Measurements from ENCODE around the gene USP47. TPM values are rescaled to one million over a fixed set of nuclear protein-coding genes. Genes with fewer than 3 reads are reported as not detected.

Gene USP47
- total and polyA plus RNA-seq, 9 of the 15 experiments (the other 6 are each of a cell fraction or from before 2014, with no cell fraction given): 13.1 to 63.6 (median 34.7) TPM

DNA sequence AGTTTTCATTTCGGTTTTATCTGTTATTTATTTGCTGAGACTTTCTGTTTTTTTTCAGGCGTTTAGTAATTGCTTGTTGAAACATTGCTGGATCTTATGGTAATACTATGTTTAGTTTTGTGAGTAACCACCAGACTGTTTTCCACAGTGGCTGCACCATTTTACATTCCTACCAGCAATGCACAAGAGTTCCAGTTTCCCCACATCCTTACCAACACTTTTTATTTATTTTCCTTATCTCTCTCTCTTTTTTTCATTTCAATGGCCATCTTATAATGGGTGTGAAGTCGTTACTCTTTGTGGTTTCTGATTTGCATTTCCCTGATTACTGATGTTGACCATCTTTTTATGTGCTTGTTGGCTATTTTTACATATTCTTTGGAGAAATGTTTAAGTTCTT lies 23.7 kb downstream of the USP47 start:
- Histone ChIP-seq H3K79me2 (ENCODE audit: control insufficient read depth, insufficient read depth, low read length) (peaks cover 98% of the 10 kb centered on the region), H3K36me3 (ENCODE audit: control insufficient read depth, insufficient read depth, low read length) (peaks cover 8% of the 10 kb centered on the region; the same call in 2 of the 3 replicates), H2AFZ (ENCODE audit: low read depth, low read length) (no peak overlapping the region), H3K9me3 (replicated peaks; ENCODE audit: control insufficient read depth, insufficient read depth, low read depth, low read length) (no peaks in the 10 kb centered on the region), H3K27ac (ENCODE audit: extremely low read depth, low read depth, low read length) (no peak overlapping the region), H4K20me1 (replicated peaks; ENCODE audit: control insufficient read depth, insufficient read depth, low read length) (no peaks in the 10 kb centered on the region; the same call in 1 of the 2 replicates), H3K4me1 (replicated peaks in 1 of 2; ENCODE audit: control insufficient read depth in 2 of 2, insufficient read depth in 2 of 2, low read length in 2 of 2) (peaks cover 8% of the 10 kb centered on the region in 2 experiments; a peak in 3 of 5 replicates), H3K9ac (ENCODE audit: insufficient read depth in 1 of 2, low read depth in 2 of 2, low read length in 2 of 2) (no peak overlapping the region), H3K4me3 (no peak overlapping the region), H3K9me1 (ENCODE audit: control insufficient read depth, insufficient read depth, low read length) (no peaks in the 10 kb centered on the region), H3K4me2 (ENCODE audit: insufficient read depth, low read length) (no peak overlapping the region), H3K27me3 (ENCODE audit: control insufficient read depth in 2 of 2, insufficient read depth in 2 of 2, low read length in 2 of 2) (no peaks in the 10 kb centered on the region)
- DNase-seq (ENCODE audit: extremely low read depth in 1 of 4, low spot score in 3 of 4): no peak
- CTCF ChIA-PET (ENCODE audit: low intra/inter-chr PET ratio): no interaction called here
- 17% methylated on average over 3 of the region's 3 CpGs for WGBS (ENCODE audit: insufficient coverage, low coverage, missing lambda C conversion rate)
- no peak for FAIRE-seq
- in situ Hi-C loops (cut with MboI): no loop called here
- no peak for ATAC-seq
- TF ChIP-seq CCNT2 (IDR thresholded peaks at IDR 0.05; ENCODE audit: borderline replicate concordance, extremely low read depth, insufficient read length, low read depth, low read length) (no peak), SMAD1 (IDR thresholded peaks at IDR 0.05; ENCODE audit: low read depth, low read length, partially characterized antibody) (no peak), ZSCAN32 (CRISPR knock-in tag; IDR thresholded peaks at IDR 0.05) (no peak), E2F3 (CRISPR knock-in tag; IDR thresholded peaks at IDR 0.05) (no peak)
- POLR2A ChIA-PET: interaction anchor here (1.0 to 1.1 kb wide), 2 partner anchors 9 kb away, joined by 4 to 5 read pairs; no protein-coding TSS in a partner anchor
- BruUV-seq (replicated peaks): no TSS peak
- intact Hi-C loops (cut with micrococcal nuclease): no loop called here

DNA sequence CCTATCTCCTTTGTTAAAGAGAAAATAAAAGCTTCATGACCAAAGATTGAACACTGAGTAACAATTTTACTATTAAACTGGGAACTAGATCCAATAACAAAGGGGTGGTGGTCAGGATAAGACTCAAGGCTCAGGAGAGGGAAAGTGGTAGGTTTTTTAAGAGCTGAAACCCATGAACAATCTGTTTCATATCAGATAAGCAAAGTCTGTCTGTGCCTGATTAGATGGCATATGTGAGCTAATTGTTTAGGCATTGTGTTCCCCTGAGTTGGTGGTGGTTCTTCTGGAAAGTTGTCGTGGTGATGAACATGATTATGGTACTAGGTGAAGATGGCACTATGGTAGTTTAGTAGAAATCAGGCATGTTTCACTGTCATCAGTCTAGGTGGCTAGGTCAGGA lies 24.4 kb downstream of the USP47 start:
- no peak for FAIRE-seq
- no peaks in the 10 kb centered on the region for H3K27me3 ChIP-seq (ENCODE audit: control insufficient read depth in 2 of 2, insufficient read depth in 2 of 2, low read length in 2 of 2)
- H2AFZ ChIP-seq (ENCODE audit: low read depth, low read length): no peak overlapping the region
- no peak overlapping the region for H3K4me3 ChIP-seq
- no peak overlapping the region for H3K4me2 ChIP-seq (ENCODE audit: insufficient read depth, low read length)
- ChIA-PET POLR2A (interaction anchor here (1.1 to 1.3 kb wide), 3 partner anchors 10 to 25 kb away, joined by 3 to 7 read pairs (median 4); partner anchors contain the start of gene USP47), CTCF (ENCODE audit: low intra/inter-chr PET ratio) (no interaction called here)
- no TSS peak for BruUV-seq (replicated peaks)
- H3K27ac ChIP-seq (ENCODE audit: extremely low read depth, low read depth, low read length): no peak overlapping the region
- 4% methylated on average over 1 of the region's 1 CpG for WGBS (ENCODE audit: insufficient coverage, low coverage, missing lambda C conversion rate)
- no peak overlapping the region for H3K9ac ChIP-seq (ENCODE audit: insufficient read depth in 1 of 2, low read depth in 2 of 2, low read length in 2 of 2)
- no peaks in the 10 kb centered on the region for H3K9me1 ChIP-seq (ENCODE audit: control insufficient read depth, insufficient read depth, low read length)
- peaks cover 98% of the 10 kb centered on the region for H3K79me2 ChIP-seq (ENCODE audit: control insufficient read depth, insufficient read depth, low read length)
- intact Hi-C loops (cut with micrococcal nuclease): no loop called here
- H3K9me3 ChIP-seq (replicated peaks; ENCODE audit: control insufficient read depth, insufficient read depth, low read depth, low read length): no peaks in the 10 kb centered on the region
- peak; percentile 45 for ATAC-seq
- H3K36me3 ChIP-seq (ENCODE audit: control insufficient read depth, insufficient read depth, low read length): peaks cover 8% of the 10 kb centered on the region; the same call in 2 of the 3 replicates
- peak; percentile 26 to 54 (median 48) for DNase-seq (ENCODE audit: extremely low read depth in 1 of 4, low spot score in 3 of 4)
- no peaks in the 10 kb centered on the region; the same call in 1 of the 2 replicates for H4K20me1 ChIP-seq (replicated peaks; ENCODE audit: control insufficient read depth, insufficient read depth, low read length)
- in situ Hi-C loops (cut with MboI): no loop called here
- peaks cover 8% of the 10 kb centered on the region in 2 experiments; a peak in 3 of 5 replicates for H3K4me1 ChIP-seq (replicated peaks in 1 of 2; ENCODE audit: control insufficient read depth in 2 of 2, insufficient read depth in 2 of 2, low read length in 2 of 2)
- no peak for TF ChIP-seq JUN (IDR thresholded peaks at IDR 0.05; ENCODE audit: borderline replicate concordance, low read depth, low read length)
- TF ChIP-seq JUN (CRISPR knock-in tag; IDR thresholded peaks at IDR 0.05; ENCODE audit: borderline replicate concordance): no peak
- TF ChIP-seq ZNF324 (CRISPR knock-in tag; IDR thresholded peaks at IDR 0.05): no peak
- peak; percentile 88 for TF ChIP-seq ARID1B (IDR thresholded peaks at IDR 0.05)
- TF ChIP-seq CC2D1A (IDR thresholded peaks at IDR 0.05): 0 out of 2 replicates have a peak, but pooled peaks have one; percentile 18
- peak; percentile 66 for TF ChIP-seq NCOR1 (IDR thresholded peaks at IDR 0.05)
- TF ChIP-seq ZNF134 (CRISPR knock-in tag; conservative IDR thresholded peaks at IDR 0.05): no peak
- TF ChIP-seq, protein P1, sequence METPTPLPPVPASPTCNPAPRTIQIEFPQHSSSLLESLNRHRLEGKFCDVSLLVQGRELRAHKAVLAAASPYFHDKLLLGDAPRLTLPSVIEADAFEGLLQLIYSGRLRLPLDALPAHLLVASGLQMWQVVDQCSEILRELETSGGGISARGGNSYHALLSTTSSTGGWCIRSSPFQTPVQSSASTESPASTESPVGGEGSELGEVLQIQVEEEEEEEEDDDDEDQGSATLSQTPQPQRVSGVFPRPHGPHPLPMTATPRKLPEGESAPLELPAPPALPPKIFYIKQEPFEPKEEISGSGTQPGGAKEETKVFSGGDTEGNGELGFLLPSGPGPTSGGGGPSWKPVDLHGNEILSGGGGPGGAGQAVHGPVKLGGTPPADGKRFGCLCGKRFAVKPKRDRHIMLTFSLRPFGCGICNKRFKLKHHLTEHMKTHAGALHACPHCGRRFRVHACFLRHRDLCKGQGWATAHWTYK (CRISPR knock-in tag; IDR thresholded peaks at IDR 0.05): no peak
- no peak for TF ChIP-seq ZSCAN29 (IDR thresholded peaks at IDR 0.05)
- peak; percentile 76 for TF ChIP-seq EP300 (IDR thresholded peaks at IDR 0.05; ENCODE audit: low read length)
- peak; percentile 65 for TF ChIP-seq MTA2 (IDR thresholded peaks at IDR 0.05; ENCODE audit: low read depth)
- peak; percentile 67 to 77; a peak in 2 of 4 replicates for TF ChIP-seq TRIM24 (IDR thresholded peaks at IDR 0.05)
- peak; percentile 54; the same call in 1 of the 2 replicates for TF ChIP-seq SMARCE1 (IDR thresholded peaks at IDR 0.05)
- peak; percentile 78 for TF ChIP-seq CBFA2T2 (conservative IDR thresholded peaks at IDR 0.05)
